Endothelial cell of umbilical vein (primary cell): ENCODE measurements around the gene OTOP1. TPM values are rescaled to one million over a fixed set of nuclear protein-coding genes. Genes with fewer than 3 reads are reported as not detected.

Source experiments
- BruUV-seq: library from RNA; stranded (reverse); fragments of 400-500 nt; replicated peaks from 2 replicates; lab custom pipeline; 2021; lab: Mats Ljungman, UMichigan
- CTCF ChIA-PET: fragments of 300-600, 350-600 bp; sonication (Branson Sonifier 250); formaldehyde crosslinking; loops from one replicate; lab custom pipeline; 2021; ENCODE audit warnings: antibody characterized with exemption, inconsistent platforms; lab: Charles Lee
- POLR2A ChIA-PET: fragments of 300-600, 350-600 bp; sonication (Branson Sonifier 250); formaldehyde crosslinking; loops from one replicate; lab custom pipeline; 2021; ENCODE audit warnings: antibody characterized with exemption, inconsistent platforms; lab: Charles Lee
- DNase-seq: peaks from one replicate; pipeline ENCODE4 v3.0.0-alpha.2; 2011; ENCODE audit warnings: low read depth, low spot score
- FAIRE-seq: peaks from 2 replicates; lab custom pipeline; 2011; peaks lifted over from hg19 to GRCh38; lab: Jason Lieb, UNC
- H2AFZ ChIP-seq: 2 replicates; pipeline ENCODE4 v1.6.0; 2012; ENCODE audit warnings: low read depth, low read length, control low read depth, inconsistent platforms
- H3K27ac ChIP-seq: 2 replicates; pipeline ENCODE4 v1.5.1; 2011; ENCODE audit warnings: low read depth, mild to moderate bottlenecking, control low read depth, low read length, moderate library complexity; ENCODE audit not compliant: insufficient read depth
- H3K27me3 ChIP-seq, 2 experiments: 2 replicates each; pipeline versions ENCODE4 v1.6.0 to v1.6.1; 2011; ENCODE audit warnings: low read length in 2 of 2, mixed read lengths in 1 of 2; ENCODE audit not compliant: control insufficient read depth in 2 of 2, insufficient read depth in 2 of 2
- H3K36me3 ChIP-seq, 2 experiments: 2 replicates in 1 of 2; 3 replicates in 1 of 2; pipeline ENCODE4 v1.5.1; 2011; ENCODE audit warnings: low read length in 2 of 2, mild to moderate bottlenecking in 1 of 2, moderate library complexity in 1 of 2; ENCODE audit not compliant: control insufficient read depth in 2 of 2, insufficient read depth in 2 of 2; ENCODE audit errors: extremely low read depth in 1 of 2
- H3K4me1 ChIP-seq: 3 replicates; pipeline ENCODE4 v1.5.1; 2011; ENCODE audit warnings: mild to moderate bottlenecking, low read length; ENCODE audit not compliant: control insufficient read depth, insufficient read depth; ENCODE audit errors: extremely low read depth
- H3K4me2 ChIP-seq: 2 replicates; pipeline ENCODE4 v1.6.1; 2011; ENCODE audit warnings: low read length, control low read depth, mixed read lengths; ENCODE audit not compliant: insufficient read depth
- H3K4me3 ChIP-seq, 3 experiments: fragments of 200-600 bp in 1 of 3; sonication (generic), shearing (Covaris generic) in 1 of 3; replicated peaks in 1 of 3; 2 replicates each; pipeline ENCODE4 v1.5.1; 2011 to 2016; ENCODE audit warnings: control low read depth in 3 of 3, low read length in 3 of 3, mild to moderate bottlenecking in 2 of 3, inconsistent platforms in 1 of 3, low read depth in 1 of 3, moderate library complexity in 1 of 3; ENCODE audit not compliant: insufficient read depth in 1 of 3
- H3K79me2 ChIP-seq: 2 replicates; pipeline ENCODE4 v1.6.0; 2012; ENCODE audit warnings: low read length, inconsistent platforms; ENCODE audit not compliant: control insufficient read depth, insufficient read depth
- H3K9ac ChIP-seq: replicated peaks from 2 replicates; pipeline ENCODE3; 2011; ENCODE audit warnings: low read length, control low read depth; ENCODE audit not compliant: insufficient read depth; ENCODE audit errors: extremely low read depth
- H3K9me1 ChIP-seq: replicated peaks from 3 replicates; pipeline ENCODE4 v1.6.0; 2011; ENCODE audit warnings: mild to moderate bottlenecking, low read length; ENCODE audit not compliant: control insufficient read depth, insufficient read depth; ENCODE audit errors: extremely low read depth
- H3K9me3 ChIP-seq: replicated peaks from 2 replicates; pipeline ENCODE4 v1.5.1; 2012; ENCODE audit warnings: low read length, inconsistent platforms; ENCODE audit not compliant: control insufficient read depth, insufficient read depth
- H4K20me1 ChIP-seq: replicated peaks from 2 replicates; pipeline ENCODE3; 2011; ENCODE audit warnings: mild to moderate bottlenecking, low read length; ENCODE audit not compliant: control insufficient read depth, insufficient read depth; ENCODE audit errors: extremely low read depth
- EZH2 ChIP-seq: IDR thresholded peaks from 2 replicates; pipeline ENCODE4 v1.6.1; 2012; ENCODE audit warnings: borderline replicate concordance, low read depth, mild to moderate bottlenecking, moderate library complexity, low read length, inconsistent platforms; ENCODE audit not compliant: severe bottlenecking
- MYC ChIP-seq: IDR thresholded peaks from one replicate; pipeline ENCODE4 v1.6.1; 2011; ENCODE audit warnings: mild to moderate bottlenecking, low read depth, low read length
- POLR2A ChIP-seq: IDR thresholded peaks from 2 replicates; pipeline ENCODE4 v1.6.1; 2012; ENCODE audit warnings: low read depth, mild to moderate bottlenecking, control low read depth, low read length
- POLR2AphosphoS5 ChIP-seq: IDR thresholded peaks from 2 replicates; pipeline ENCODE4 v1.6.1; 2012; ENCODE audit warnings: low read depth, mild to moderate bottlenecking, control low read depth, low read length, moderate library complexity; ENCODE audit not compliant: insufficient read depth
- dilution Hi-C: fragments of 300-500 bp; cut with MboI; formaldehyde crosslinking; loops from one replicate; pipeline ENCODE4 v1.15.0; 2019; ENCODE audit warnings: low sequenced_read_pairs; ENCODE audit not compliant: extremely low pct_ligation_motif_present
- intact Hi-C: fragments of 100-400 bp; cut with micrococcal nuclease; formaldehyde crosslinking; loops from one replicate; pipeline ENCODE4 v1.10.0; 2022
- polyA plus RNA-seq, 4 experiments: library from polyadenylated mRNA; depleted of rRNA in 3 of 4; stranded (reverse) in 3 of 4; unstranded in 1 of 4; fragments of >200 nt; gene quantifications; 2 replicates each; pipeline versions ENCODE4 v1.2.1 to v1.2.3, GENCODE V29; 2011 to 2012; ENCODE audit warnings: missing spikeins in 1 of 4
- total RNA-seq: library from RNA; stranded (reverse); gene quantifications from 2 replicates; pipeline ENCODE4 v1.2.3, GENCODE V29; 2021

The OTOP1 gene
- total and polyA plus RNA-seq, 2 donors (not counting 3 experiments of a cell fraction or from before 2014, with no cell fraction given) = not detected

- BruUV-seq = no TSS peak
- H3K36me3 ChIP-seq = no peaks in the 10 kb centered on the region
- H2AFZ ChIP-seq = no peak overlapping the region
- no peaks in the 10 kb centered on the region for H3K9me1 ChIP-seq
- no peaks in the 10 kb centered on the region for H4K20me1 ChIP-seq
- H3K9me3 ChIP-seq = no peaks in the 10 kb centered on the region
- ChIA-PET CTCF (no interaction called here), POLR2A (no interaction called here)
- peaks cover 32 to 43% of the 10 kb centered on the region in 2 experiments for H3K27me3 ChIP-seq
- no peak overlapping the region for H3K4me2 ChIP-seq
- H3K4me1 ChIP-seq = no peaks in the 10 kb centered on the region
- FAIRE-seq = no peak
- H3K9ac ChIP-seq = no peak overlapping the region
- intact Hi-C loops = no loop called here
- H3K27ac ChIP-seq = no peak overlapping the region
- H3K4me3 ChIP-seq = no peak overlapping the region
- H3K79me2 ChIP-seq = no peaks in the 10 kb centered on the region
- TF ChIP-seq POLR2A (no peak), EZH2 (peak; percentile 90), MYC (no peak)
- dilution Hi-C loops = no loop called here
- DNase-seq = no peak
Observed at GRCh38 chr4:4227510-4228355, 1.0 kb upstream of the OTOP1 start.

GRCh38 chr4:4225915-4226605 lies 669 bp downstream of the OTOP1 start:
- intact Hi-C loops (no loop called here), dilution Hi-C loops (no loop called here)
- Histone ChIP-seq H3K4me1 (no peaks in the 10 kb centered on the region), H2AFZ (no peak overlapping the region), H3K4me2 (no peak overlapping the region), H3K27ac (no peak overlapping the region), H3K9me3 (no peaks in the 10 kb centered on the region), H4K20me1 (no peaks in the 10 kb centered on the region), H3K36me3 (no peaks in the 10 kb centered on the region), H3K9ac (no peak overlapping the region), H3K4me3 (no peak overlapping the region), H3K9me1 (no peaks in the 10 kb centered on the region), H3K27me3 (peaks cover 32 to 43% of the 10 kb centered on the region in 2 experiments), H3K79me2 (no peaks in the 10 kb centered on the region)
- CTCF ChIA-PET = interaction anchor here (1.0 kb wide), 1 partner anchor 102 kb away, joined by 3 read pairs; no protein-coding TSS in a partner anchor
- no peak for DNase-seq
- TF ChIP-seq MYC (no peak), POLR2AphosphoS5 (no peak), EZH2 (peak; percentile 88)
- no TSS peak for BruUV-seq
- peak; percentile 77 for FAIRE-seq
- POLR2A ChIA-PET = no interaction called here
